ENCODE results near the gene GPR65. TPM values are rescaled to one million over a fixed set of nuclear protein-coding genes. Genes with fewer than 3 reads are reported as not detected.

Gene GPR65
- total and polyA plus RNA-seq, 10 of the 15 experiments (the other 5 are each of a cell fraction or from before 2014, with no cell fraction given), result 4.4 to 14.7 (median 9.4) TPM

DNA sequence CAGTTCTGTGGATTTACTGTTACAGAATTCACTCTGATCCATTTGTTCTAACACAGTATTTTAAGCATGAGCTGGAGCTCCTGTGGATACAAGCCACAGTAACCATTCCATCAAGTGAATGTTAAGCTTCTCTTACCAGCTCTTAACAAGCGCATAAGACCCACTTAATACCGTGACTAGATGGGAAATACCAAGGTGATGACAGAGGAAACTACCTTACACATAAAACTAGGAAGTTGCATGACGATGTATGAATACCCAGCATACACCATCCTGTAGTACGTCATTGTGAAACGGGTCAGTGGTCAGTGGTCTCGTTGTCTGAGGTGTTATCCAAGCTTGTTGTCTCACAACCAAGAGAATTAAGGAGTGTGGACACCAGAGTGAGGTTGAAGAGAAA, 10.0 kb upstream of the GPR65 start (continued):
- TF ChIP-seq ATF7 (IDR thresholded peaks at IDR 0.05; ENCODE audit: low read depth), result peak; percentile 98
- TF ChIP-seq SP1 (IDR thresholded peaks at IDR 0.05; ENCODE audit: low read depth, low read length), result peak; percentile 18
- TF ChIP-seq BACH1 (IDR thresholded peaks at IDR 0.05; ENCODE audit: borderline replicate concordance), result no peak; the same call in 1 of the 2 replicates
- TF ChIP-seq GABPA (IDR thresholded peaks at IDR 0.05; ENCODE audit: low read depth), result peak; percentile 62
- TF ChIP-seq BMI1 (IDR thresholded peaks at IDR 0.05; ENCODE audit: borderline replicate concordance), result peak; percentile 19; the same call in 1 of the 2 replicates
- TF ChIP-seq BHLHE40 (IDR thresholded peaks at IDR 0.05; ENCODE audit: borderline replicate concordance in 1 of 2, low read depth in 2 of 2, low read length in 1 of 2), result peak; percentile 35 to 74; a peak in 2 of 4 replicates
- TF ChIP-seq SPI1 (IDR thresholded peaks at IDR 0.05; ENCODE audit: borderline replicate concordance, insufficient read depth, low read depth, low read length), result 0 out of 2 replicates have a peak, but pooled peaks have one; percentile 25
- peak; percentile 59; the same call in 1 of the 2 replicates for TF ChIP-seq ZBED1 (IDR thresholded peaks at IDR 0.05; ENCODE audit: borderline replicate concordance)
- TF ChIP-seq, protein P1, sequence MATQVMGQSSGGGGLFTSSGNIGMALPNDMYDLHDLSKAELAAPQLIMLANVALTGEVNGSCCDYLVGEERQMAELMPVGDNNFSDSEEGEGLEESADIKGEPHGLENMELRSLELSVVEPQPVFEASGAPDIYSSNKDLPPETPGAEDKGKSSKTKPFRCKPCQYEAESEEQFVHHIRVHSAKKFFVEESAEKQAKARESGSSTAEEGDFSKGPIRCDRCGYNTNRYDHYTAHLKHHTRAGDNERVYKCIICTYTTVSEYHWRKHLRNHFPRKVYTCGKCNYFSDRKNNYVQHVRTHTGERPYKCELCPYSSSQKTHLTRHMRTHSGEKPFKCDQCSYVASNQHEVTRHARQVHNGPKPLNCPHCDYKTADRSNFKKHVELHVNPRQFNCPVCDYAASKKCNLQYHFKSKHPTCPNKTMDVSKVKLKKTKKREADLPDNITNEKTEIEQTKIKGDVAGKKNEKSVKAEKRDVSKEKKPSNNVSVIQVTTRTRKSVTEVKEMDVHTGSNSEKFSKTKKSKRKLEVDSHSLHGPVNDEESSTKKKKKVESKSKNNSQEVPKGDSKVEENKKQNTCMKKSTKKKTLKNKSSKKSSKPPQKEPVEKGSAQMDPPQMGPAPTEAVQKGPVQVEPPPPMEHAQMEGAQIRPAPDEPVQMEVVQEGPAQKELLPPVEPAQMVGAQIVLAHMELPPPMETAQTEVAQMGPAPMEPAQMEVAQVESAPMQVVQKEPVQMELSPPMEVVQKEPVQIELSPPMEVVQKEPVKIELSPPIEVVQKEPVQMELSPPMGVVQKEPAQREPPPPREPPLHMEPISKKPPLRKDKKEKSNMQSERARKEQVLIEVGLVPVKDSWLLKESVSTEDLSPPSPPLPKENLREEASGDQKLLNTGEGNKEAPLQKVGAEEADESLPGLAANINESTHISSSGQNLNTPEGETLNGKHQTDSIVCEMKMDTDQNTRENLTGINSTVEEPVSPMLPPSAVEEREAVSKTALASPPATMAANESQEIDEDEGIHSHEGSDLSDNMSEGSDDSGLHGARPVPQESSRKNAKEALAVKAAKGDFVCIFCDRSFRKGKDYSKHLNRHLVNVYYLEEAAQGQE (IDR thresholded peaks at IDR 0.05; ENCODE audit: low read depth, low read length), result no peak
- TF ChIP-seq, protein P2, sequence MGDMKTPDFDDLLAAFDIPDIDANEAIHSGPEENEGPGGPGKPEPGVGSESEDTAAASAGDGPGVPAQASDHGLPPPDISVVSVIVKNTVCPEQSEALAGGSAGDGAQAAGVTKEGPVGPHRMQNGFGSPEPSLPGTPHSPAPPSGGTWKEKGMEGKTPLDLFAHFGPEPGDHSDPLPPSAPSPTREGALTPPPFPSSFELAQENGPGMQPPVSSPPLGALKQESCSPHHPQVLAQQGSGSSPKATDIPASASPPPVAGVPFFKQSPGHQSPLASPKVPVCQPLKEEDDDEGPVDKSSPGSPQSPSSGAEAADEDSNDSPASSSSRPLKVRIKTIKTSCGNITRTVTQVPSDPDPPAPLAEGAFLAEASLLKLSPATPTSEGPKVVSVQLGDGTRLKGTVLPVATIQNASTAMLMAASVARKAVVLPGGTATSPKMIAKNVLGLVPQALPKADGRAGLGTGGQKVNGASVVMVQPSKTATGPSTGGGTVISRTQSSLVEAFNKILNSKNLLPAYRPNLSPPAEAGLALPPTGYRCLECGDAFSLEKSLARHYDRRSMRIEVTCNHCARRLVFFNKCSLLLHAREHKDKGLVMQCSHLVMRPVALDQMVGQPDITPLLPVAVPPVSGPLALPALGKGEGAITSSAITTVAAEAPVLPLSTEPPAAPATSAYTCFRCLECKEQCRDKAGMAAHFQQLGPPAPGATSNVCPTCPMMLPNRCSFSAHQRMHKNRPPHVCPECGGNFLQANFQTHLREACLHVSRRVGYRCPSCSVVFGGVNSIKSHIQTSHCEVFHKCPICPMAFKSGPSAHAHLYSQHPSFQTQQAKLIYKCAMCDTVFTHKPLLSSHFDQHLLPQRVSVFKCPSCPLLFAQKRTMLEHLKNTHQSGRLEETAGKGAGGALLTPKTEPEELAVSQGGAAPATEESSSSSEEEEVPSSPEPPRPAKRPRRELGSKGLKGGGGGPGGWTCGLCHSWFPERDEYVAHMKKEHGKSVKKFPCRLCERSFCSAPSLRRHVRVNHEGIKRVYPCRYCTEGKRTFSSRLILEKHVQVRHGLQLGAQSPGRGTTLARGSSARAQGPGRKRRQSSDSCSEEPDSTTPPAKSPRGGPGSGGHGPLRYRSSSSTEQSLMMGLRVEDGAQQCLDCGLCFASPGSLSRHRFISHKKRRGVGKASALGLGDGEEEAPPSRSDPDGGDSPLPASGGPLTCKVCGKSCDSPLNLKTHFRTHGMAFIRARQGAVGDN (IDR thresholded peaks at IDR 0.05), result peak; percentile 86
- TF ChIP-seq, protein P3, sequence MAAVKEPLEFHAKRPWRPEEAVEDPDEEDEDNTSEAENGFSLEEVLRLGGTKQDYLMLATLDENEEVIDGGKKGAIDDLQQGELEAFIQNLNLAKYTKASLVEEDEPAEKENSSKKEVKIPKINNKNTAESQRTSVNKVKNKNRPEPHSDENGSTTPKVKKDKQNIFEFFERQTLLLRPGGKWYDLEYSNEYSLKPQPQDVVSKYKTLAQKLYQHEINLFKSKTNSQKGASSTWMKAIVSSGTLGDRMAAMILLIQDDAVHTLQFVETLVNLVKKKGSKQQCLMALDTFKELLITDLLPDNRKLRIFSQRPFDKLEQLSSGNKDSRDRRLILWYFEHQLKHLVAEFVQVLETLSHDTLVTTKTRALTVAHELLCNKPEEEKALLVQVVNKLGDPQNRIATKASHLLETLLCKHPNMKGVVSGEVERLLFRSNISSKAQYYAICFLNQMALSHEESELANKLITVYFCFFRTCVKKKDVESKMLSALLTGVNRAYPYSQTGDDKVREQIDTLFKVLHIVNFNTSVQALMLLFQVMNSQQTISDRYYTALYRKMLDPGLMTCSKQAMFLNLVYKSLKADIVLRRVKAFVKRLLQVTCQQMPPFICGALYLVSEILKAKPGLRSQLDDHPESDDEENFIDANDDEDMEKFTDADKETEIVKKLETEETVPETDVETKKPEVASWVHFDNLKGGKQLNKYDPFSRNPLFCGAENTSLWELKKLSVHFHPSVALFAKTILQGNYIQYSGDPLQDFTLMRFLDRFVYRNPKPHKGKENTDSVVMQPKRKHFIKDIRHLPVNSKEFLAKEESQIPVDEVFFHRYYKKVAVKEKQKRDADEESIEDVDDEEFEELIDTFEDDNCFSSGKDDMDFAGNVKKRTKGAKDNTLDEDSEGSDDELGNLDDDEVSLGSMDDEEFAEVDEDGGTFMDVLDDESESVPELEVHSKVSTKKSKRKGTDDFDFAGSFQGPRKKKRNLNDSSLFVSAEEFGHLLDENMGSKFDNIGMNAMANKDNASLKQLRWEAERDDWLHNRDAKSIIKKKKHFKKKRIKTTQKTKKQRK (IDR thresholded peaks at IDR 0.05; ENCODE audit: low read depth, low read length), result no peak
- TF ChIP-seq, protein P4, sequence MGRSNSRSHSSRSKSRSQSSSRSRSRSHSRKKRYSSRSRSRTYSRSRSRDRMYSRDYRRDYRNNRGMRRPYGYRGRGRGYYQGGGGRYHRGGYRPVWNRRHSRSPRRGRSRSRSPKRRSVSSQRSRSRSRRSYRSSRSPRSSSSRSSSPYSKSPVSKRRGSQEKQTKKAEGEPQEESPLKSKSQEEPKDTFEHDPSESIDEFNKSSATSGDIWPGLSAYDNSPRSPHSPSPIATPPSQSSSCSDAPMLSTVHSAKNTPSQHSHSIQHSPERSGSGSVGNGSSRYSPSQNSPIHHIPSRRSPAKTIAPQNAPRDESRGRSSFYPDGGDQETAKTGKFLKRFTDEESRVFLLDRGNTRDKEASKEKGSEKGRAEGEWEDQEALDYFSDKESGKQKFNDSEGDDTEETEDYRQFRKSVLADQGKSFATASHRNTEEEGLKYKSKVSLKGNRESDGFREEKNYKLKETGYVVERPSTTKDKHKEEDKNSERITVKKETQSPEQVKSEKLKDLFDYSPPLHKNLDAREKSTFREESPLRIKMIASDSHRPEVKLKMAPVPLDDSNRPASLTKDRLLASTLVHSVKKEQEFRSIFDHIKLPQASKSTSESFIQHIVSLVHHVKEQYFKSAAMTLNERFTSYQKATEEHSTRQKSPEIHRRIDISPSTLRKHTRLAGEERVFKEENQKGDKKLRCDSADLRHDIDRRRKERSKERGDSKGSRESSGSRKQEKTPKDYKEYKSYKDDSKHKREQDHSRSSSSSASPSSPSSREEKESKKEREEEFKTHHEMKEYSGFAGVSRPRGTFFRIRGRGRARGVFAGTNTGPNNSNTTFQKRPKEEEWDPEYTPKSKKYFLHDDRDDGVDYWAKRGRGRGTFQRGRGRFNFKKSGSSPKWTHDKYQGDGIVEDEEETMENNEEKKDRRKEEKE (IDR thresholded peaks at IDR 0.05), result no peak
- TF ChIP-seq, protein P5, sequence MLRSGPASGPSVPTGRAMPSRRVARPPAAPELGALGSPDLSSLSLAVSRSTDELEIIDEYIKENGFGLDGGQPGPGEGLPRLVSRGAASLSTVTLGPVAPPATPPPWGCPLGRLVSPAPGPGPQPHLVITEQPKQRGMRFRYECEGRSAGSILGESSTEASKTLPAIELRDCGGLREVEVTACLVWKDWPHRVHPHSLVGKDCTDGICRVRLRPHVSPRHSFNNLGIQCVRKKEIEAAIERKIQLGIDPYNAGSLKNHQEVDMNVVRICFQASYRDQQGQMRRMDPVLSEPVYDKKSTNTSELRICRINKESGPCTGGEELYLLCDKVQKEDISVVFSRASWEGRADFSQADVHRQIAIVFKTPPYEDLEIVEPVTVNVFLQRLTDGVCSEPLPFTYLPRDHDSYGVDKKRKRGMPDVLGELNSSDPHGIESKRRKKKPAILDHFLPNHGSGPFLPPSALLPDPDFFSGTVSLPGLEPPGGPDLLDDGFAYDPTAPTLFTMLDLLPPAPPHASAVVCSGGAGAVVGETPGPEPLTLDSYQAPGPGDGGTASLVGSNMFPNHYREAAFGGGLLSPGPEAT (IDR thresholded peaks at IDR 0.05; ENCODE audit: low read depth), result peak; percentile 97
- TF ChIP-seq EED (IDR thresholded peaks at IDR 0.05; ENCODE audit: low read depth), result peak; percentile 65

All from GM12878 (cell line).